SK-N-SH (cell line): ENCODE data around the gene ANK3.

Experiments used
- CTCF ChIP-seq: fragments of 200-600 bp; sonication (generic); IDR thresholded peaks from 2 replicates; pipeline ENCODE4 v1.6.1; 2017; ENCODE audit warnings: antibody characterized with exemption, mild to moderate bottlenecking, moderate library complexity
- ELF1 ChIP-seq: IDR thresholded peaks from 2 replicates; pipeline ENCODE4 v1.4.0; 2012
- GABPA ChIP-seq: IDR thresholded peaks from 2 replicates; pipeline ENCODE4 v1.4.0; 2012; ENCODE audit warnings: low read depth, mild to moderate bottlenecking
- JUND ChIP-seq: IDR thresholded peaks from 2 replicates; pipeline ENCODE4 v1.4.0; 2012
- MEF2A ChIP-seq: IDR thresholded peaks from 2 replicates; pipeline ENCODE4 v1.4.0; 2012; ENCODE audit warnings: low read depth, borderline replicate concordance
- MXI1 ChIP-seq: IDR thresholded peaks from 2 replicates; pipeline ENCODE4 v1.6.1; 2012; ENCODE audit warnings: mild to moderate bottlenecking, low read depth, low read length, improper control_type of control experiment
- POLR2AphosphoS5 ChIP-seq: IDR thresholded peaks from 2 replicates; pipeline ENCODE4 v1.6.1; 2012; ENCODE audit warnings: low read depth, low read length
- RCOR1 ChIP-seq: fragments of 150-350 bp; IDR thresholded peaks from 2 replicates; pipeline ENCODE4 v1.6.1; 2017; ENCODE audit warnings: antibody characterized with exemption, low read length
- RXRA ChIP-seq: IDR thresholded peaks from 2 replicates; pipeline ENCODE4 v1.4.0; 2012; ENCODE audit warnings: low read depth, mild to moderate bottlenecking, borderline replicate concordance
- SIN3A ChIP-seq: IDR thresholded peaks from 2 replicates; pipeline ENCODE4 v1.6.1; 2012; ENCODE audit warnings: low read depth, mild to moderate bottlenecking, low read length, moderate library complexity, borderline replicate concordance
- TF ChIP-seq, protein P1 (sequence below): IDR thresholded peaks from 2 replicates; pipeline ENCODE4 v1.4.0; 2012; ENCODE audit warnings: low read depth

GRCh38 chr10:60390224-60390626 lies 550 bp upstream of the ANK3 start:
- no peak for TF ChIP-seq CTCF
- TF ChIP-seq RCOR1, result no peak
- peak; percentile 21; the same call in 1 of the 2 replicates for TF ChIP-seq JUND
- no peak for TF ChIP-seq ELF1
- no peak for TF ChIP-seq MEF2A
- TF ChIP-seq SIN3A, result no peak
- no peak for TF ChIP-seq MXI1
- TF ChIP-seq GABPA, result no peak
- TF ChIP-seq RXRA, result no peak
- no peak for TF ChIP-seq POLR2AphosphoS5
- TF ChIP-seq, protein P1, sequence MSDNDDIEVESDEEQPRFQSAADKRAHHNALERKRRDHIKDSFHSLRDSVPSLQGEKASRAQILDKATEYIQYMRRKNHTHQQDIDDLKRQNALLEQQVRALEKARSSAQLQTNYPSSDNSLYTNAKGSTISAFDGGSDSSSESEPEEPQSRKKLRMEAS, result no peak
